Kidney epithelial cell (primary cell): ENCODE results near the gene TMA16. TPM values are rescaled to one million over a fixed set of nuclear protein-coding genes. Genes with fewer than 3 reads are reported as not detected.
"Not testable (repeated sequence)": the region's sequence is repeated elsewhere in the genome, so short reads cannot be mapped to it uniquely, and the experiment has no call there.

Experiments
- DNase-seq: peaks from one replicate; pipeline ENCODE4 v3.0.0-alpha.2; 2010; ENCODE audit warnings: low read depth
- H3K27me3 ChIP-seq: 2 replicates; pipeline ENCODE4 v1.6.0; 2011; ENCODE audit warnings: low read length; ENCODE audit not compliant: control insufficient read depth, insufficient read depth
- H3K36me3 ChIP-seq: 2 replicates; pipeline ENCODE4 v1.5.1; 2011; ENCODE audit warnings: low read length; ENCODE audit not compliant: control insufficient read depth, insufficient read depth
- H3K4me3 ChIP-seq: 2 replicates; pipeline ENCODE4 v1.5.1; 2011; ENCODE audit warnings: low read depth, mild to moderate bottlenecking, control low read depth, low read length
- total RNA-seq: library from RNA; depleted of rRNA; stranded (reverse); fragments of >200 nt; gene quantifications from 2 replicates; pipeline ENCODE4 v1.2.3, GENCODE V29; 2015
- TF ChIP-seq, protein P1 (sequence below): IDR thresholded peaks from 2 replicates; pipeline ENCODE4 v1.5.1; 2011; ENCODE audit warnings: mild to moderate bottlenecking, moderate library complexity, low read length, control low read depth, inconsistent platforms; ENCODE audit not compliant: insufficient read depth, poor library complexity, severe bottlenecking

Gene TMA16
- total RNA-seq: 22.1 and 30.7 TPM in 2 replicates

DNA sequence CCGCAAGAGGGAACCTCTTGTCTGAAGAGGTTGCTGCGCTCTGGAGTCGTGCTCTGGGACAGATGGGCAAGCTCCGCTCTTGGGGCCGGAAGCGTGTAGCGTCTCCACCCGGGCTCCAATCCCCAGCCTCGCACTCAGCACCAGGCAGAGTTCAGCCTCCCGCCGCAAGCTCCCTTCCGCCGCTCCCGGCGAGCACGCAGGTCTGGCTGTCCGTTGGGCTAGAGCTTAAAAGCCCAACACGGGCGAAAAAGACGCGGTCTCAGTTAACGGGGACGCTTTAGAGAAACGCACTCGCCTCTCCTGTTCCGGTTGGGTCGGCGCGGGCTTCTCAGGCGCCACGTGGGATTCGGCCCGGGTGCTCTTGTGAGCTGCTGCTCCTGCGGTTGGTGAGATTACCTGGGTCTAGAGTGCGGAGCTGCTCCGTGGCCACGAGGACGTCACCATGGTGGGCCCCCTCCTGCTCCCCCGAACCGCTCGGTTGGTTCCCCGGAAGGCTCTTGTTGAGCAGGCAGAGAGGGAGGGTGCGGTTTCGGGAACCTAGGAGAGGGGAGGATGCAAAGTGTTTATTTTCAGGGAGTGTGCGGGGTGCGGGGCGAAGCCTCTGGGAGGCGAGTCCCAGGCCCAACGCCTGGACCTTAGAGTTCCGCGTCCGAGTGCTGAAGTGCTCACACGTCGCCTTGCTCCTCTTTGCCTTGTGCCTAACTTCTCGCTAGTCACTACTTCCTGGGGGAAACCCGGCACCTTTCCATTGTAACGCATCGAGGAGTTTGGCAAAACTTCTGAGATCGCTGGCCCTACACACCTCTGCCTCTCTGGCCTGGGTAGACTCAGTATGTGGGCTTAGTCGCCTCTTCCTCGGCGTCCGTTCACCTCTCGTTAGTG is at the start of gene TMA16:
Gene TMA16 (plus strand): TSS at position 331 of the 882 bp plus-strand sequence. CDS start 112 bp downstream, at position 443.
- peak within 1 kb of the TSS; percentile 65 for H3K4me3 ChIP-seq
- TF ChIP-seq, protein P1, sequence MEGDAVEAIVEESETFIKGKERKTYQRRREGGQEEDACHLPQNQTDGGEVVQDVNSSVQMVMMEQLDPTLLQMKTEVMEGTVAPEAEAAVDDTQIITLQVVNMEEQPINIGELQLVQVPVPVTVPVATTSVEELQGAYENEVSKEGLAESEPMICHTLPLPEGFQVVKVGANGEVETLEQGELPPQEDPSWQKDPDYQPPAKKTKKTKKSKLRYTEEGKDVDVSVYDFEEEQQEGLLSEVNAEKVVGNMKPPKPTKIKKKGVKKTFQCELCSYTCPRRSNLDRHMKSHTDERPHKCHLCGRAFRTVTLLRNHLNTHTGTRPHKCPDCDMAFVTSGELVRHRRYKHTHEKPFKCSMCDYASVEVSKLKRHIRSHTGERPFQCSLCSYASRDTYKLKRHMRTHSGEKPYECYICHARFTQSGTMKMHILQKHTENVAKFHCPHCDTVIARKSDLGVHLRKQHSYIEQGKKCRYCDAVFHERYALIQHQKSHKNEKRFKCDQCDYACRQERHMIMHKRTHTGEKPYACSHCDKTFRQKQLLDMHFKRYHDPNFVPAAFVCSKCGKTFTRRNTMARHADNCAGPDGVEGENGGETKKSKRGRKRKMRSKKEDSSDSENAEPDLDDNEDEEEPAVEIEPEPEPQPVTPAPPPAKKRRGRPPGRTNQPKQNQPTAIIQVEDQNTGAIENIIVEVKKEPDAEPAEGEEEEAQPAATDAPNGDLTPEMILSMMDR: no peak
- DNase-seq: peak; percentile 62
- no peaks in the 10 kb centered on the region for H3K27me3 ChIP-seq
- H3K36me3 ChIP-seq: no peaks in the 10 kb centered on the region

- not testable (repeated sequence) for DNase-seq, H3K36me3 ChIP-seq, H3K27me3 ChIP-seq
Observed at GRCh38 chr4:163447023-163447422, 47.5 kb upstream of the TMA16 start.

DNA sequence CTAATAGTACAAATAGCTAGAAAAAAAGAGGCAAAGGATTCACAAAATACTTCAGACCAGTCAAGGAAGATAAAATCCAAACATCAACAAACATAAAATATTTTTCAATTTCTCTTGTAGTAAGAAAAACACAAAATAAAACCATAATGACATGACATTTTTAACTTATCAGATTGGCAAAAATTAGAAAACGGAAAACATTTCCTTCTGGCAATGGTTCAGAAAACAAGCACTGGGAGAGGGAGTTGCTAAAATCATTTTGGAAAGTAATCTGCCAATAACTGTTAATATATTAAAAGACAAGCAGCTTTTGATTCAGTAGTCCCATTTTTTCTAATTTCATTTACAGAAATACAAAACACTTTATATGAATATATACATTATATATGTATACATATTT is 47.0 kb upstream of the TMA16 start:
- TF ChIP-seq, protein P1: no peak
- no peak for DNase-seq
- Histone ChIP-seq H3K4me3 (no peak overlapping the region), H3K36me3 (no peaks in the 10 kb centered on the region), H3K27me3 (no peaks in the 10 kb centered on the region)

More at GRCh38 chr4:163447023-163447422, 47.5 kb upstream of the TMA16 start:
- not testable (repeated sequence) for H3K4me3 ChIP-seq

DNA sequence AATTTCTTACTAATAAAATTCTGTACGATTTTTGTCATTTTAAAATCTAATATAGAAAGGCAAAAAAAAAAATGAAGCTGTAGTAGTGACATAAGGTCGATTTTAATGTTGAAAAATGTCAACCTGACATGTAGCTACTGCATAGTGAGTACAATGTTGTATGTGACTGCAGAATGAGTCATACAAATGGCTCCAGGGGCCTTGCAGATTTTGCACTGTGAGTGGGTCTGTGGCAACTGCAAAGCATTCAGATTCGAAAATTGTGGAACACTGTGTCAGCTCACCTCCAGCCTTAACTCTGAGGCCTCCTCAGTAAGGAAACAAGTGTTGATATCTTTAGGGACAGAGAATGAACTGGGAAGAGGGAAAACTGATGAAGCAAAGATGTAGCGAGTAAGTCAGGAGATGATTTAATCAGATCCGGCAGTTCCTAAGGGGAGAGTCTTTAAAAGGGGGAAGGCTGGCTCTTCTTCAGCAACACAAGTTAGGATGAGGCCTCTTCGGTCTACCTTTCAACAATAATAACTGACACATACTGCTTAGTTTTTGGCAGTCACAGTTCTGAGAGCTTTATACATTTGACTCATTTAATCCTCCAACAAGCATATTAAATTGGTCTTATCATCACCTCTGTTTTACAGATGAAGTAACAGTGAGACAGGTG is 45.8 kb upstream of the TMA16 start:
- TF ChIP-seq, protein P1: no peak

DNA sequence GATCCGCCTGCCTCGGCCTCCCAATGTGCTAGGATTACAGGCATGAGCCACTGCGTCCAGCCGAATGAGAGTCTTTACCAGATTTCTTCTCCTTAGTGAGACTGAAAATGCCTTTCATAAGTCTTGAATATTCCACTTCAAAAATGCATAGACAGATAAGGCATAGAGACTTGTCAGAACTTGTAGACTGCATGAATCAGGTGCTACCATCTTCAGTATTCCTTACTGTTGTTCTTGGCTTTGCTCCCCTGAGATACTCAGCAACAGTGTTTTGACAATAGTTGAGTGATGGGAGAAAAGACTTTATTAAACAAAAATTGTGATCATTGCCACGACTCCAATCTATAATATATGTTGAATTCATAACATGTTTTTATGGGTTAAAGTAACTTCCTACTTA is 31.9 kb upstream of the TMA16 start:
- H3K27me3 ChIP-seq: no peaks in the 10 kb centered on the region
- no peak overlapping the region for H3K4me3 ChIP-seq
- no peak for DNase-seq
- H3K36me3 ChIP-seq: no peaks in the 10 kb centered on the region
- TF ChIP-seq, protein P1: no peak

More for the DNA sequence above, 45.8 kb upstream of the TMA16 start:
- peak; percentile 26 for DNase-seq
- no peaks in the 10 kb centered on the region for H3K36me3 ChIP-seq
- no peaks in the 10 kb centered on the region for H3K27me3 ChIP-seq
- no peak overlapping the region for H3K4me3 ChIP-seq

GRCh38 chr4:163467082-163467770 is 27.3 kb upstream of the TMA16 start:
- H3K4me3 ChIP-seq: no peak overlapping the region
- no peak for DNase-seq
- H3K27me3 ChIP-seq: no peaks in the 10 kb centered on the region
- TF ChIP-seq, protein P1: no peak
- H3K36me3 ChIP-seq: no peaks in the 10 kb centered on the region
